HTR-8/SVneo (cell line): ENCODE results near the gene ADAMTS5.
A peak's percentile ranks its signal among the peaks of the same experiment; 100 is the strongest.

Experiments used
- DNase-seq: peaks from one replicate; pipeline ENCODE4 v3.0.0; 2011; ENCODE audit warnings: low spot score, mixed read lengths; ENCODE audit not compliant: insufficient read length
- FAIRE-seq: peaks from 2 replicates; lab custom pipeline; 2011; peaks lifted over from hg19 to GRCh38; lab: Jason Lieb, UNC

Gene ADAMTS5

DNA sequence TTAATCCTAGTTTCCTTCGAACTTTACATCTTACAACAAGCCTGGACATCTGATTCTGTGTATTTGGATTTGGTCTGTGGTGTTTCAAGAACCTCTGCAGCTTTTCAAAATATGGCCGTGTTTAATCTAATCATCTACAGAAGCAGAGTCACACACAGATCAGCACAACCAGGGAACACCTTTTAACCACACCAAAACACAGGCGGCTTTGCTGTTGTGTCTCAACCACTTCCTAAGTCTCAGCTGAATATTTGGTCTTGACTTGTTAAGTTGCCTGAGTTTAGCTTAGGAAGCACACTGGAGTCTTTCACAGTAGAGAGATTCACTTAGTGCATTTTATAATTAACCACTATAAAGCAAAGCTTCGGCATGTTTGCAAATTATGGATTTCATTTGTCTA, 17.1 kb downstream of the ADAMTS5 start:
- no peak for DNase-seq
- FAIRE-seq: no peak

DNA sequence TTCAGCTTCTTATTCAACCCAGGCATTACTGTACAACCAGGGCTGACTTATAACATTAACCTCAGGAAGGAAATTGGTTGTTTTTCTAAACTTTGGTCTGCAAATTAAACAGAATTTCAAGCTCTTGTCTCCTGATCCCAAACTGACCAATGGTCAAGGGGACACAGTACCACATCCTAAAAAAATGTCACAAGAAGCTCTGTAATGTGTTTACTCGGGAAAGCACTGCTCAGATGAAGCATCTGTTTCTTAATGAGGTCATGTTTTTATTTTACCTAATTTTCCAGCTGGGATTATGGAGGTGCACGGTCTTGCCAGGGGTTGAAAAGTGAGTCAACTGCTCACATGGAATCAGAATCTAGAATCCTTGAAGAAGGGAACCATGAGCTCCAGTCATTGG, 18.7 kb downstream of the ADAMTS5 start:
- DNase-seq (no peak), FAIRE-seq (no peak)

DNA sequence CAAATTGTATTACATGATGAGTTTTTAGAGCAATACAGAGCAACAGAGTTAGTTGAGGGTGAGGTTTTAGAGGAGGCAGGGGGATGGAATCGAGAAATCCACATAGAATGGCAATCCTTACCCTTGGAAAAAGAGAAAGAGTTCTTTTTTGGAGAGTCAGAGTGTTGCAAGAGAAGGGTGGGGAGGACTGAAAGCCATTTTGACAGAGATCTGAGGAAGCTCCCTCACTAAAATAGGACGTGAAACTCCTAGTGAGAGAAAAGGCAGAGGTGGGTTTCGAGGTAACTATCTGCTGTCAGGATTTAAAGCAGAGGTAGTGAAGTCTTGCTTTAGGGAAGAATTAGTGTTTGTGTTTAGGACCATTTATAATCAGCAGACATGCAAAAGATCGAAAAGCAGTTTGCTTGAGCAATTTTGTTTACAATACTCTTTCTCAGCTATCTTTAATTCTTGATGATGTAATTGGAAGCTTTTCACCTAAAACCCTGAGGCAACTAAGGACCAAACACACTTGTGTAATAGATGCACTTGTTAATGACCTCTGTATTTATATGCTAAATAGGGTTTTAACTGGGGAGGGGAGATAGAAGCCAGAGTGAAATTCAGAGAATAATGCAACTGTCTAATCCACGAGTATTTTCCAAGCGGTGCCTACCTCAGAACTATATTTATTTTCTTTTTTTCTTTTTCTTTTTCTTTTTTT, 20.0 kb downstream of the ADAMTS5 start:
- DNase-seq (no peak), FAIRE-seq (no peak)

DNA sequence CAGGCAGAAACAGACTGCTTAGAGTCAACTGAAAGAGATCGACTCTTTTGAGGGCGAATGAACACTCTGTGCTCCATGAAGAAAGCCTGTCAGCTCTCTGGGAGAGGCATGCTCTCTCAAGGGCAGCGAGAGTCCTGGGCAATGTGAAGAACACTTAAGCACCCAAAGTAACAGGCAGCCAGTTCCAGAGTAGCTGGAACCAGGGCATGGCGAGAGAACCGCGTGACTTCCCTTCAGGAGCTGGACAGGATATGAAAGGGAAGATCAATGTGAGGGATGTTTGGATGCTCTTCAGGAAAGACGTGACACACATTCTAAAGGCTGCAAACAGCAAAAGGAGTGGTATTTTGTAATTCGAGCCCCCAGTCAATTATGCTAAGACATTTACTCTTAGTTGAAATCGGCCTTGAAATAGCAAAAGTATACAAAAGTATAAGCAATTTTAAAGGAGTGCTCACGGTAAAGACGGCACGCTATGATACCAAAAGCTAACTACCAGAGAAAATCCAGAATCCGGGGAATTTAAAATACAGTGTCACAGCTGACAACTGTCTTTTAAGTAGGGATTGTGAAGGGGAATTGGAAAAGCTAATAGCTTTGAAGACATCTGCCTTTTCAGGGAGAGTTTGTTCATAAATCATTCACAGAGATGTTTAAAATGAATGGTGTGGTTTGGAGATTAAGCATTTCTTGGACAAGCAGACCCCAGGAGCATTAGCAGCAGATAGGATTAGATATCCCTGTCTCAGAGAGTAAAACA, 20.8 kb downstream of the ADAMTS5 start:
- DNase-seq: no peak
- no peak for FAIRE-seq

DNA sequence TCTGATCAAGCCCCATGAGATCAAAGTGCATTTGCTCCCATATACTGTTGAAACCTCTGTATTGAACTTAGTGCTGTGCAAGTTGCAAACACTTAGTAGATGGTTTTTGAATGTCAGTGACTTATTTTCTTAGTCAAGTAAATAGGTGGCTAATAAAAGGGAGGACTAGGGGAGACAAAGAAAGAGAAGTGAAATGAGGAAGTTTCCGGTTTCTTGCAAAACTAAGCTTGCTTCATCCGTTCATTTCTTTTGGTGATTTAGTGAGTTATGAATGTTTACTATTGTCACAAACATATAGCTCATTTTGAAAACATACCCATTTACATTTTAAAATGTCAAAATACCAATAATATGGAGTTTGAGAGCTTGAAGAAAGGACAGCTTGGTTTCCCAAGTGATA, 23.0 kb downstream of the ADAMTS5 start:
- DNase-seq (no peak), FAIRE-seq (no peak)

DNA sequence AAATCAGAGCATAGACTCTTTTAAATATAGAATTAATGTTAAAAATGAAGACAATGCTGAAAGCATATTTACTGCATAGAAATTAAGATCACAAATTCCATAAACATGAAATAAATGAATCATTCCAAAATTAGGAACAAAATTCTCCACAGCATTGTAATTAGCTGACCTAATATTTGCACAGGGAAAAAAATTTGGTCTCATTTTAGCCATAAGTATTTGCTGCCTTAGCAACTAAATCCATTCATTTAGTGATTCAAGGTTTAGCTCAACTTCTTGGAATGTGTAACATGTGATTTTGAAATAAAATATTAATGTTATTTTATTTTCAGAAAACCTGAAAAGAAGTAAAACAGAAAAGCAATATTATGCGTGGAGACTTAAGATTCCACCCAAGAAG, 25.5 kb downstream of the ADAMTS5 start:
- FAIRE-seq (no peak), DNase-seq (no peak)

DNA sequence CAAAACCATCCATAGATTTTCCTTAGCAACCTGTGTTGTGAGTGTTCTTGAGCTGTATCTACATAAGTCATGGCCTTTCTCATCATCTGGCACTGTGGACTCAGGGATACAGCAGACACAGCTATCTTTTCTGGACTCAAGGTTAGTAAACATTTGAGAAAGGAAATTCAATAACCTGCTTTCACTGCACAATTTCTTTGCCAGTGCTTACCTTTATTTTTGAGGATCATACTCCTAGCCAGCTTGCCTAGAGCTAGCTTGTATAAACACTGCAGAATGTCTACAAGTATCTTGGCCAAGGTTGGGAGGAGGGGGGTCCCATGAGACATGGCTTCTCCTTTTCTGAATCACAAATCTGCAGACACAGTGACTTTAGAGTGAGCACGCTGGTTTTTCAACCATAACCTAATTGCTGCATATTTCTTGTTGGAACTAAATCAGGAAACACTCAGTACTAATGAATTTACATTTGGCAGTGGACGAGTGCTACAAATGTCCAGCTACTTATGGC, 27.2 kb downstream of the ADAMTS5 start:
- no peak for DNase-seq
- FAIRE-seq: no peak

DNA sequence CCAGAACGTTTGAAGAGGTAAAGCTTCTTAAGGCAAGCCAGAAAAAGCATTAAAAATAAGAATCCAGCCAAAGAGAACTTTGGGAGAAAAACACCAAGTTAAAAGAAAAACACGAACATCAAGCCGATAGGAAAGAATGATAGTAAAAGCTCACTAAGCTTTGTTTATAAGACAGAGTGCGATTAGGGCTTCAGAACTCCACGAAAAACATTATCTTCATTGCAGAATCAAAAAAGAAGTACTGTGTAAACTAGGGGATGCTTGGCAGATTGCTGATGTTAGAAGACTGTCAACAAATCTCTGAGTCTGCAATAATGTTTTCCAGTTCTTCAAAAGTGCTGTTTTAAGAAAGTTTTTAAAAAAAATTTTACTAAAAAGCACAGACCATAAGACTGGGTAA, 30.2 kb downstream of the ADAMTS5 start:
- DNase-seq: no peak
- FAIRE-seq: no peak

DNA sequence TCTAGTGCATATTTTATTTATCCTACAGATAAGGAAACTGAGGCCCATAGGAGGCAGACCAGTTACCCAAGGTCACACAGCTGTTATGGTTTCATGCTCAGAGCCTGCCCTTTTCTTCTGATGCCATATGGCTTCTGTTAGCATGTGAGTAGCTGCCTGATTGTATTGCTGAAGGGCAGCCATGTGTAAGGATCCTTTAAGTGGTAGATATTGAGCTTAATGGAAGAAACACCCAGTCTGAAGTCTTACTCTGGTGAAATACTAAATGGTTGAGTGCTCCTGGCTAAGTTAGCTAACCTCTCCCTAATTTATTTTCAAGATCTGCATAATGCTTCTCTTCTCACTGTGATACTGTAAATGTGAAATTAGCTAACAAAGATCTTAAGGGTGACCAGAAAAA, 30.9 kb downstream of the ADAMTS5 start:
- FAIRE-seq (no peak), DNase-seq (no peak)

DNA sequence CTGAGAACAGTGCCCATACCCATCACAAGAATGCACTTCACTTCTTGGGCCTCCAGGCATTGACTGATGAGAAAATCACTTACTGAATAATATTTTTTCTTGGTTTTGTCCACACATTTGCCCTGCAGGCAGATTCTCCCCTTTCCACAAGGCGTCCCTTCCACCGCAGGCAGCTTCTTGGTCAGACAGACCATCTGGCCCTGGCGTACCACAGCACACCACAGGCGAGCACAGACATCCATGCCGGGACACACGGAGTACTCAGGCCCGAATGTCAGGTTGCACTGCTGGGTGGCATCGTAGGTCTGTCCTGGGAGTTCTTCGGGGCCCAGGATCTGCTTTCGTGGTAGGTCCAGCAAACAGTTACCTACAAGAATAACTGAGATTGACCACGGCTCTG, 32.5 kb downstream of the ADAMTS5 start:
- FAIRE-seq (no peak), DNase-seq (no peak)

DNA sequence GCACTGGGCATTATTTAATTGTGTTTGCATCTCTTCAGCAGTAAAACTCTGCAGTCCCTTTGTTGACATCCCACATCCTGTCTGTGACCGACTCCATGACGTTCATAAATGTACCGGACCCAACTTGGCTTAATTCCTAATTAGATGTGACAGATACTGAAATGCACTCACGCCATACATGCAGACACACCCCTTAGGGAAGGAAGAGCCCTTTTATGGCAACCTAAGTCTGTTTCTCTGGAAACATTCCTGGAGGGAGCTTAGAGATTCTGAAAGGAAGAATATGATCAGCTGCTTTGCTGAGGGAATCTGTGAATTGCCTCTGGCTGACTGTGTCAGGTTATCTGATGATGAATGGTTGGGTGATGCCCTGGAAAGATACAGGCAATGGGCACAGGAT, 33.4 kb downstream of the ADAMTS5 start:
- FAIRE-seq (peak; percentile 59), DNase-seq (no peak)

DNA sequence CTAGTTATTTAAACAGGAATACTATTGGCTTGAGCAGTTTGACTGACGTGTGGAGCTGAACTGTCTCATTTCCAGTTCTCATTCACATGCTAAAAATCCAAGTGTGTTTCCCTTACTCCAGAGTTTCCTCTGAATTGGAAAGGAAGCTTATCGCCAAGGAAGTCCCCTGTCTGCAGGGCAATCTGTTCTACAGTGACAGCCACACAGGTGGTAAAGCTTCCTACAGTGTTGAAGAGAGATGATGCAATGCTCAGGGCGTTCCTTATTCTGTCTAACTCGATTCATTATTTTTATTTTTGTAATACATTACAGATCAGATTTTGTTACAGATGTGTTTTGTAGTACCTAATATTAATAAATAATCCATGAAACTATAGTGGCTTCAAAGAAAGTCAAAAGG, 41.3 kb downstream of the ADAMTS5 start:
- FAIRE-seq: no peak

DNA sequence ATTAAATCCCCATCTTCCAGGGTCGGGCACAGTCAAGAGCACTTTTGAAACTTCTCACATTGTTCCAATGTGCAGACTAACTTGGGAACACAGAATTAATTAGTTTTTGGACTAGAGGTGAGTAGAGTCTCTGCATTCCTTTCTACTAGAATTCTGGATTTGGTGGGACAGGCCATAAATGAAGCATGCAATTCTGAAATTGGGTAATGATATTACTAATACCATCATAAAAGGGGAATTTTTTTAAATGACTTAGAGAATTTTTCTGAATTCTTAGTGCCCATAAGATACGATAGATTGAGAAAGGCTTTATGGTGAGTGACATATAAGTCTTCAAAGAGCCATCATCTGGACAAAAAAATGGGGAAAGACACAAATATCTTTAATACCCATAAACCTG, 41.8 kb downstream of the ADAMTS5 start:
- FAIRE-seq (no peak), DNase-seq (no peak)

More for the DNA sequence above, 41.3 kb downstream of the ADAMTS5 start:
- DNase-seq: no peak

DNA sequence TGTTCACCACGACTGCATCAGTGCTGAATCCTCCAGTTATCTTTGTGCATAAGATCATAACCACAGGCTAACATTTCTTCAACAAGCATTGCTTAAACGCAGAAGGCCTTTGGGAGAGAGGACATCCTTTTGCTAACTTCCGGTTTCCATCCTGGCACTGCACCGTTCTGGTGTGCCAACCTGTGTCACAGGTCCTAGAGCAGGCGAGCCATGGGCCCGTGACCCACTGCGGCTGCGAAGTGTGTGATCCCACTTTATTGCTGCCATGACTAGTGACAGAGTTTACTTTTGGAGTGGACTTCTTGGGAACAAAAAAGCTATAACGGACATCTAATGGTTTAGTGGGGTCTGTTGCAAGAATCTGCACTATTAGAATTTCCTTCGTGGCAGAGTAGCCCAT, 42.9 kb downstream of the ADAMTS5 start:
- DNase-seq (no peak), FAIRE-seq (no peak)

DNA sequence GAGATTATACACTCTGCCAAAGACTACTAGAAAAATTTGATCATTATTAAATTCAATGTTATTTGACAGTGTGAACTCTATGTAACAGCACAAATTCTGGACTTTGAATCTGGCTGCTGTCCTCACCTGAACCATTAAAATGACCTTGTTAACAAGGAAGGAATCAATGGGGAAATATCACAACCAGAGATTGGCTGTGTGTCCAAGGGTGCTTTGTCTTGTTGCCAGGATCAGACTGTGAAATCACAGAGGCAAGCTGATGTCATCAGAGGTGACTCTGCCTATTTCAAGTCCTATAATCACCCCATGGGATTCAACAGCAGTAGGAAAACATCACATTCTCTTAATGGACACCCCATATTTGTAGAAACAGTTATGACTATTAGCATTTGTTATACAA, 46.8 kb downstream of the ADAMTS5 start:
- DNase-seq: no peak
- FAIRE-seq: no peak

DNA sequence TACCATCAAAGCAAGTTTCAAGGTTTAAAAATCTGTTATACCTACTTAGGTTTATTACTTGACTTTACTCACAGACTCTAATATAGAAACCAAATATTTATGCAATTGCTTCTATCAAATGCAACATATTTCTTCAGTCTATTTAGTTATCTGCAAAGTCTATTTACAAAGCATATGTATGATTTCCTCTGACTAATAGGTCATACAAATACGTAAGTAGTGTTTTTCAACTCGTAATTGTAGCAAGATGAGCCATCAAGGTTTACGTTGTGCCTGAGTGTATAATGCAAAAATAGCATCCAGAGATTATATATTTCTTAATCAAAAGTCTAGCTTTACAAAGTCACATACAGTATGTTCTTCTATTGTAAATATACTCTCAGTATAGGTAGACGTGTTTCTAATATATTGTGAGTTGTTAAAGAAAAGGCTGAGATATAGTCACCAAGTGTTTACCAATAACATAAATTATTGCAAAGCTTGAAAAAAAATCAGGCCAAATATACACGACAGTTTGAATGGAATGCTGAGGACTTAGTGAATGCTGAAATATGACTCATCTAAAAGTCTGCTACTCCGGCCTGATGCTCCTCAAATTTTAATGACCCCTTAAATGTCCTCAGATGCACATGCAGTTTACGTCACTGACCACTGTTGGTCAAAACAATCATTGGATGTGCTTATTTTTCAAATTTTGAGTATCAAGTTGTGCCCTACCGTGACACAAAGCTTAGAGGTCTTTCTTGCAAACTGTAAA, 48.4 kb downstream of the ADAMTS5 start:
- no peak for FAIRE-seq
- DNase-seq: peak; percentile 29

DNA sequence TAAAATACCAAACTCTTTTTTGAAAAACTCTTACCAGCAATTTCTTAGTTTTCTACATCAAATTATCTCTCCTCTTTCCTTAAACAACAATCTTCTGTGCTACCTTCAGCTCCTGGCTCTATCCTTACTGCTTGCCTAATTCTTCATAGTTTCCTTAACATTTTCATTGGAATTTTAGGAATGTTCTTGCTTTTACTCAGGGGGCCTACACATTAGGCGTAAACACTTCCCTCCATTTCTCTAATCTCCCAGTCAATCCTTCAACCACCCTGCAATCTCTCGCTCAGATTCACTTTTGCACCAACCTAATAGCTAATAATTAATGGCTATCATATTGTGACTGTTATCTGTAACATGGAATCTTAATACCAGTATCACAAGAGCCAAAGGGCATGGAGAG, 50.1 kb downstream of the ADAMTS5 start:
- FAIRE-seq: no peak
- no peak for DNase-seq

DNA sequence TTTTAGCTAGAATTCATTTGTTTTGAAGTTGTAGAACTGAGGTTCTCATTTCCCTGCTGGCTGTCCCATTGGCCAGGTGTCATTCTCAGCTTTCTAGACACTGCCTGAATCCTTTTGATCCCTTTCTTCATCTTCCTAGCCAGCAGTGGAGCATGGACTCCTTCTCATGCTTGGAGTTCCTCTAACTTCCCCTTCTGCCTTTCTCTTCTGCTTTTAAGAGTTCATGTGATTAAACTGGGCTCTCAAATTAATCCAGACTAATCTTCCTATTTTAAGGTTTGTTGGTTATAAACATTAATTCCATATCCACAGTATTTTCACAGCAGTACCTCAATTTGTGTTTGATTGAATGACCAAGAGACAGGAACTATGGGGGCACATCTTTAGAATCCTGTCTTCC, 52.3 kb downstream of the ADAMTS5 start:
- FAIRE-seq (no peak), DNase-seq (no peak)

DNA sequence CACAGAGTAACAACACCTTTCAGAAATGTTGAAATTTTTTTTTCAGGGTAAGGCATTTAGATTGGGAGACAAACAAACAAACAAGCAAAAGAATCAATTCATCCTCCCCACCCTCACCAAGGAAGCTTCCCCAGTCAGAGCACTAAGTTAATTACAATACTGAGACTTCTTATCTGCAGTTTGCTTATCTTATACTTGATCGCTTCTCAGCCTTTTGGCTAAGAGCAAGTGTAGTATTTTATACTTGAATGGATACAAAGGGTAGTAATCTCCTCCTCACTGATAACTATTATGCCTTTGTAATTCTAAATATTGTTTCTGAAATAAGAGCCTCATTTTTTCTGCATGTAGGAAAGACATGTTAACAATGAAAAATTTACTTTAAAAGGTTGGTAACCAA, 54.4 kb downstream of the ADAMTS5 start:
- FAIRE-seq (no peak), DNase-seq (no peak)

DNA sequence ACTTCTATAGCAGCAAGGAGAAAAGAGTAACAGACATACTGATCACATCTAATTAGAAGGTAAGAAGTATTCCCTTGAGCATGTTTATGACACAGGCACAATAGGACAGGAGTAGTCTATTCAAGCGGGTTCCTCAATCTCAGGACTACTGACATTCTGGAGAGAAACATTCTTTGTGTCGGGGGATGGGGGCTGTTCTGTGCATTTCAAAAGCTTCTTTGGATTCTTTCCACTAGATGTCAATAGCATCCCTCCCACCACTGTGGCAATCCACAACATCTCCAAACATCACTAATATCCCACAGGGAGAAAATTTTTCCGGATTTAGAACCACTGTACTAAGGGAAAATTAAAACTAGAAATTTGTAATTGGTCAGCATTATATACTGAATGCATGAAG, 56.9 kb downstream of the ADAMTS5 start:
- DNase-seq (peak; percentile 17), FAIRE-seq (no peak)

DNA sequence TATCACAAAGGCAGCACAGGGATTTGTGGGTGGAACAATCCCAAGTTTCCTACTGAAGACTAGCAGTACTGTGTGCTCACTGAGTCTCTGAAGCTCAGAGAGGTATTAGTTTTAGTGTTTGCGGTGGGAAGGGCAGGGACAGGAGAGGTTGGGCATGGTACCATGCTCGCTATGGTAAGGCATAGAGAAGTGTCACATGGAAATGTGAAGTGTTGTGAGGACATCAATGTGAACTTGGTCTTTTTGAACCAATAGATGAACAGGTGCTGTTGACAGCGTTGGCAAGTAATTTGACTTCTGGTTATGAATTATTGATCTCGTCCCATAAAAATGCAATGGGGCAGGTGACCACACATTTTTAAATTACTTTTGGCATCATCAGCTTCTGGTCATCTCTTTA, 65.9 kb downstream of the ADAMTS5 start:
- FAIRE-seq (no peak), DNase-seq (no peak)
